Measurements from ENCODE around the gene GFOD1. TPM values are rescaled to one million over a fixed set of nuclear protein-coding genes. Genes with fewer than 3 reads are reported as not detected.

GFOD1 gene
- polyA plus RNA-seq, 1 of the 3 experiments (the other 2 are of a cell fraction): 1.6 TPM

DNA sequence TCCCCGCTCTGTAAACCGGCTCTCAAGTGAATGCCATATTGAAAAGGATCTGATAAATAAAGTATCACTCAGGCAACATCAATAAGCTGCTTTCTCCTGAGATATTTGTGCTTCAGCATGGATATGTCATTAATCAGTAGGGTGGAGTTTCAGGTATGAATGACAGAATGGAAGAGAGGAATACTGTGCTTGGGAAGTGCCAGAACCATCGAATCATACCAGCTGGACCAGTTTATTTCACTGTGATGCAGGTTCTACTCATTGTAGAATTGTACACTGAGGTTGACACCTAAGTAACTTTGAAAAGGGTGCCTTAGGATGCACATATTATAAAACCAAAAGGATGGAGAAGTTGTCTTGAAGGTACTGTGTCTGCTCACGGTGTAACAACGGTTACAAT is 141.2 kb downstream of the GFOD1 start:
- WGBS (ENCODE audit: low lambda C conversion rate): 85% methylated on average over 5 of the region's 5 CpGs
- POLR2A ChIA-PET: interaction anchor here (0.6 kb wide), 1 partner anchor 222 kb away, joined by 3 read pairs; no protein-coding TSS in a partner anchor

DNA sequence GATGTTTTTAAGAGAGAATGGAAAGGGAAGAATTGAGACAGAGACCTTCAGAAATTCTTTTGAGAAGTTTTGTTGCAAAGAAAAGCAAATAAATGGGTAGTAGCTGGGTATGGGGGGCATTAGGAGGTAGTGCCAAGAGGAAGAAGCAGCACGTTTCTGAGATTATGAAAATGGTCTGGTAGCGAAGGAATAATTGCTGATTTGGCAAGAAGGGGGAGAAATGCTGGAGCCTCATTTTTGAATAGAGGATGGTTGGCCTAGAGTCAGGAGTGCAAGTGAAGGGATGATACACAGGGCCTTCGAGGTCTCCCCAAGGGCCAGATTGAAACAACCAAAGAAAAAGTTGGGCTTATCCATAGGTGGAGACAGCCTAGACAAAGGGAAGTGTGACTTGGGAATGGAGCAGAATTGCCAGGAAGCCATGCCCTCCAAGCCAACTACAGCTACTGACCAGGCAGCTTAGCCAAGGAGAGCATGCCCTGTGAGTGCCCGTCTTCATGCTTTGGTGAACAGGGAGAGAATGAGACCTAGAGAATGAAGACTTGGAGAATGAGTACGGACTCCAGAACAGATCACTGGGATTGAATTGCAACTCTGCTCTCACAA is 144.9 kb downstream of the GFOD1 start:
- Histone ChIP-seq H3K4me2 (no peak overlapping the region), H3K9me2 (no peaks in the 10 kb centered on the region), H3K4me3 (ENCODE audit: low read depth in 2 of 2, low read length in 1 of 2) (no peak overlapping the region), H3K36me3 (replicated peaks in 1 of 2; ENCODE audit: control insufficient read depth in 1 of 2, insufficient read depth in 2 of 2, low read length in 1 of 2) (no peaks in the 10 kb centered on the region), H3K9ac (no peak overlapping the region), H3F3A (replicated peaks; ENCODE audit: insufficient read depth) (no peaks in the 10 kb centered on the region), H3K9me3 (no peaks in the 10 kb centered on the region), H3K27ac (ENCODE audit: low read depth in 2 of 2, low read length in 1 of 2) (no peak overlapping the region), H4K20me1 (ENCODE audit: insufficient read depth) (no peaks in the 10 kb centered on the region), H2AFZ (ENCODE audit: low read depth) (no peak overlapping the region), H3K79me2 (ENCODE audit: insufficient read depth) (no peaks in the 10 kb centered on the region), H3K4me1 (ENCODE audit: control insufficient read depth in 1 of 2, insufficient read depth in 2 of 2, low read depth in 1 of 2, low read length in 1 of 2) (no peaks in the 10 kb centered on the region), H3K27me3 (ENCODE audit: insufficient read depth) (no peaks in the 10 kb centered on the region)
- POLR2A ChIA-PET: no interaction called here
- WGBS (ENCODE audit: low lambda C conversion rate): 53% methylated on average over 5 of the region's 5 CpGs
- DNase-seq: no peak
- CTCF ChIA-PET: no interaction called here
- TF ChIP-seq, protein P1, sequence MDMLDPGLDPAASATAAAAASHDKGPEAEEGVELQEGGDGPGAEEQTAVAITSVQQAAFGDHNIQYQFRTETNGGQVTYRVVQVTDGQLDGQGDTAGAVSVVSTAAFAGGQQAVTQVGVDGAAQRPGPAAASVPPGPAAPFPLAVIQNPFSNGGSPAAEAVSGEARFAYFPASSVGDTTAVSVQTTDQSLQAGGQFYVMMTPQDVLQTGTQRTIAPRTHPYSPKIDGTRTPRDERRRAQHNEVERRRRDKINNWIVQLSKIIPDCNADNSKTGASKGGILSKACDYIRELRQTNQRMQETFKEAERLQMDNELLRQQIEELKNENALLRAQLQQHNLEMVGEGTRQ (IDR thresholded peaks at IDR 0.05; ENCODE audit: borderline replicate concordance, low read depth, low read length): no peak

More for the DNA sequence above, 141.2 kb downstream of the GFOD1 start:
- Histone ChIP-seq H3K4me3 (ENCODE audit: low read depth in 2 of 2, low read length in 1 of 2) (no peak overlapping the region), H3K27me3 (ENCODE audit: insufficient read depth) (no peaks in the 10 kb centered on the region), H3K27ac (ENCODE audit: low read depth in 2 of 2, low read length in 1 of 2) (no peak overlapping the region), H4K20me1 (ENCODE audit: insufficient read depth) (no peaks in the 10 kb centered on the region), H3K9me3 (no peaks in the 10 kb centered on the region), H3F3A (replicated peaks; ENCODE audit: insufficient read depth) (no peaks in the 10 kb centered on the region), H3K9me2 (no peaks in the 10 kb centered on the region), H2AFZ (ENCODE audit: low read depth) (no peak overlapping the region), H3K79me2 (ENCODE audit: insufficient read depth) (no peaks in the 10 kb centered on the region), H3K4me1 (ENCODE audit: control insufficient read depth in 1 of 2, insufficient read depth in 2 of 2, low read depth in 1 of 2, low read length in 1 of 2) (no peaks in the 10 kb centered on the region), H3K9ac (no peak overlapping the region), H3K4me2 (no peak overlapping the region), H3K36me3 (replicated peaks in 1 of 2; ENCODE audit: control insufficient read depth in 1 of 2, insufficient read depth in 2 of 2, low read length in 1 of 2) (no peaks in the 10 kb centered on the region)
- CTCF ChIA-PET: interaction anchor here (1.0 kb wide), 1 partner anchor 192 kb away, joined by 4 read pairs; no protein-coding TSS in a partner anchor
- no peak for DNase-seq
- TF ChIP-seq FOXM1 (IDR thresholded peaks at IDR 0.05; ENCODE audit: low read depth) (no peak), TCF12 (IDR thresholded peaks at IDR 0.05) (no peak), CHD2 (IDR thresholded peaks at IDR 0.05; ENCODE audit: low read length, partially characterized antibody) (no peak)

DNA sequence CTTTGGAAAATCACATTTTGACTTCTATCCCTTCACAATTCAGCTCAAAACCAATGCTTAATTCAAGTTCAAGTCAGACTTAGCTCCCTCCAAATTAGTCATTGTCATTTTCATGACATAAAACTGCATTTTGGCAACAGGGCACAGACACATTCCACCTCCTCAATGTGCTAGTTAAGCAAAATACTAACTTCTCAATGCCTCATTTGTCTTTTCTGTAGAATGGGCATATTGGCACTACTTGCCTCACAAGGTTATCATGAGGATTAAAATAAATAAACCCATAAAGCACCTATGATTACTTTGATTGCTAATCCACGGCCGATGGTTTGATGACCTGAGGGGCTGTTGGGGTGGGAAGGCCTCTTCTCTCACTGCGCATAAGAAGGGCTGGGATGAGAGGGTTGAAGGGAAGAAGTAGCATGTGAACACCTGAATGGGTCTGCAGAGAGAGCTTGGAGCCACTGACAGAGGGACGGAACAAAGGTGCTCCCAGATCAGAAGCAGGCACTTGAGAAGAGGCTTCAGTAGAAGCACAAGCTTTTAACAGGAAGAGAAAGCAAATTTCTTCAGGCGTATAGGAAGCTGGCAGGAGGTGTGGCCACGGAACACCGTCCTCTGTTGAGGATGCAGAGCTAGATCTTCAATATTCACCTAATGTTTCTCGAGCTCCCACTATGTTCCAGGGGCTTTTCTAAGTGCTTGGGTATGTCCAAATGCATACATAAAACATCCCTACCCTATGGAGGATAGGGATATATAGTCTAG is 147.4 kb downstream of the GFOD1 start:
- H3F3A ChIP-seq (replicated peaks; ENCODE audit: insufficient read depth): no peaks in the 10 kb centered on the region
- ChIA-PET POLR2A (no interaction called here), CTCF (interaction anchor here (1.2 to 3.6 kb wide), 2 partner anchors 10 to 235 kb away, joined by 3 to 18 read pairs; partner anchors contain the start of gene SIRT5)
- no peak overlapping the region for H3K9ac ChIP-seq
- DNase-seq: no peak
- no peaks in the 10 kb centered on the region for H3K79me2 ChIP-seq (ENCODE audit: insufficient read depth)
- WGBS (ENCODE audit: low lambda C conversion rate): 80% methylated on average over 8 of the region's 8 CpGs
- TF ChIP-seq TEAD4 (IDR thresholded peaks at IDR 0.05; ENCODE audit: borderline replicate concordance, insufficient read depth) (no peak), FOXM1 (IDR thresholded peaks at IDR 0.05; ENCODE audit: low read depth) (no peak), SMC3 (IDR thresholded peaks at IDR 0.05; ENCODE audit: low read depth, low read length) (no peak), MEF2A (IDR thresholded peaks at IDR 0.05; ENCODE audit: borderline replicate concordance, low read depth) (no peak), RFX5 (IDR thresholded peaks at IDR 0.05; ENCODE audit: low read length) (no peak), FOXJ3 (CRISPR knock-in tag; IDR thresholded peaks at IDR 0.05) (no peak), POLR2AphosphoS5 (IDR thresholded peaks at IDR 0.05; ENCODE audit: low read depth, low read length) (no peak), RCOR1 (IDR thresholded peaks at IDR 0.05; ENCODE audit: low read length) (no peak), RXRA (IDR thresholded peaks at IDR 0.05; ENCODE audit: borderline replicate concordance, low read depth) (no peak)
- TF ChIP-seq, protein P2, sequence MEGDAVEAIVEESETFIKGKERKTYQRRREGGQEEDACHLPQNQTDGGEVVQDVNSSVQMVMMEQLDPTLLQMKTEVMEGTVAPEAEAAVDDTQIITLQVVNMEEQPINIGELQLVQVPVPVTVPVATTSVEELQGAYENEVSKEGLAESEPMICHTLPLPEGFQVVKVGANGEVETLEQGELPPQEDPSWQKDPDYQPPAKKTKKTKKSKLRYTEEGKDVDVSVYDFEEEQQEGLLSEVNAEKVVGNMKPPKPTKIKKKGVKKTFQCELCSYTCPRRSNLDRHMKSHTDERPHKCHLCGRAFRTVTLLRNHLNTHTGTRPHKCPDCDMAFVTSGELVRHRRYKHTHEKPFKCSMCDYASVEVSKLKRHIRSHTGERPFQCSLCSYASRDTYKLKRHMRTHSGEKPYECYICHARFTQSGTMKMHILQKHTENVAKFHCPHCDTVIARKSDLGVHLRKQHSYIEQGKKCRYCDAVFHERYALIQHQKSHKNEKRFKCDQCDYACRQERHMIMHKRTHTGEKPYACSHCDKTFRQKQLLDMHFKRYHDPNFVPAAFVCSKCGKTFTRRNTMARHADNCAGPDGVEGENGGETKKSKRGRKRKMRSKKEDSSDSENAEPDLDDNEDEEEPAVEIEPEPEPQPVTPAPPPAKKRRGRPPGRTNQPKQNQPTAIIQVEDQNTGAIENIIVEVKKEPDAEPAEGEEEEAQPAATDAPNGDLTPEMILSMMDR (IDR thresholded peaks at IDR 0.05): no peak
- H3K4me1 ChIP-seq (ENCODE audit: control insufficient read depth in 1 of 2, insufficient read depth in 2 of 2, low read depth in 1 of 2, low read length in 1 of 2): peaks cover 0 to 2% of the 10 kb centered on the region in 2 experiments; a peak in 2 of 4 replicates
- no peaks in the 10 kb centered on the region for H3K36me3 ChIP-seq (replicated peaks in 1 of 2; ENCODE audit: control insufficient read depth in 1 of 2, insufficient read depth in 2 of 2, low read length in 1 of 2)
- no peaks in the 10 kb centered on the region for H3K9me2 ChIP-seq
- no peak overlapping the region for H3K4me2 ChIP-seq
- H3K4me3 ChIP-seq (ENCODE audit: low read depth in 2 of 2, low read length in 1 of 2): no peak overlapping the region
- H3K27me3 ChIP-seq (ENCODE audit: insufficient read depth): no peaks in the 10 kb centered on the region
- H3K27ac ChIP-seq (ENCODE audit: low read depth in 2 of 2, low read length in 1 of 2): no peak overlapping the region
- H2AFZ ChIP-seq (ENCODE audit: low read depth): no peak overlapping the region
- no peaks in the 10 kb centered on the region for H4K20me1 ChIP-seq (ENCODE audit: insufficient read depth)
- no peaks in the 10 kb centered on the region for H3K9me3 ChIP-seq
